K562 (cell line): Measurements from ENCODE around the gene TMEM164. TPM values are rescaled to one million over a fixed set of nuclear protein-coding genes. Genes with fewer than 3 reads are reported as not detected.

Source experiments
- ADNP ChIP-seq: fragments of 200-800 bp; sonication (Bioruptor generic); IDR thresholded peaks from 2 replicates; pipeline ENCODE4 v1.6.1; 2016; ENCODE audit warnings: missing genetic modification characterization, missing compliant biosample characterization
- BRF1 ChIP-seq: IDR thresholded peaks from 3 replicates; pipeline ENCODE4 v1.6.1; 2011; ENCODE audit warnings: borderline replicate concordance, mild to moderate bottlenecking; ENCODE audit not compliant: insufficient read length; ENCODE audit errors: extremely low read depth
- CBX5 ChIP-seq: IDR thresholded peaks from 2 replicates; pipeline ENCODE4 v1.6.1; 2014; ENCODE audit warnings: low read depth, borderline replicate concordance
- CCAR2 ChIP-seq: fragments of 200-400 bp; formaldehyde crosslinking; IDR thresholded peaks from 2 replicates; pipeline ENCODE4 v1.6.1; 2017; ENCODE audit warnings: mild to moderate bottlenecking, low read depth, low read length
- EP300 ChIP-seq: IDR thresholded peaks from 2 replicates; pipeline ENCODE4 v1.6.1; 2012; ENCODE audit warnings: low read length, improper control_type of control experiment
- HMG20A ChIP-seq: fragments of 450-650 bp; formaldehyde crosslinking; conservative IDR thresholded peaks from 2 replicates; pipeline ENCODE4 v1.4.0; 2020; ENCODE audit warnings: mild to moderate bottlenecking, mixed read lengths
- IFI16 ChIP-seq: fragments of 250-450 bp; sonication (Bioruptor Pico); IDR thresholded peaks from 2 replicates; pipeline ENCODE4 v2.1.2; 2022; ENCODE audit warnings: mild to moderate bottlenecking, inconsistent platforms
- JUND ChIP-seq, 2 experiments: IDR thresholded peaks; 2 replicates in 1 of 2; 3 replicates in 1 of 2; pipeline ENCODE4 v1.6.1; 2011; ENCODE audit warnings: borderline replicate concordance in 2 of 2, low read depth in 2 of 2, low read length in 2 of 2, improper control_type of control experiment in 1 of 2, missing biosample characterization in 1 of 2, missing genetic modification characterization in 1 of 2, missing genetic modification reagents in 1 of 2
- MCM5 ChIP-seq: fragments of 450-650 bp; IDR thresholded peaks from 2 replicates; pipeline ENCODE4 v1.6.1; 2016; ENCODE audit warnings: low read depth
- MTA3 ChIP-seq: fragments of 450-650 bp; formaldehyde crosslinking; IDR thresholded peaks from 2 replicates; pipeline ENCODE4 v1.6.1; 2017; ENCODE audit warnings: mild to moderate bottlenecking, borderline replicate concordance
- NR3C1 ChIP-seq: sonication (generic); formaldehyde crosslinking; IDR thresholded peaks from 2 replicates; pipeline ENCODE4 v1.8.1; 2022; ENCODE audit warnings: missing genetic modification reagents
- POLR2A ChIP-seq: fragments of 450-650 bp; conservative IDR thresholded peaks from 2 replicates; pipeline ENCODE4 v1.6.1; 2016
- RAD51 ChIP-seq: fragments of 450-650 bp; IDR thresholded peaks from 2 replicates; pipeline ENCODE4 v1.7.1; 2016; ENCODE audit warnings: low read depth, mild to moderate bottlenecking, borderline replicate concordance
- SIX5 ChIP-seq, 2 experiments: IDR thresholded peaks; 2 replicates each; pipeline ENCODE4 v1.6.1; 2011; ENCODE audit warnings: low read length in 2 of 2, borderline replicate concordance in 1 of 2, low read depth in 1 of 2, mild to moderate bottlenecking in 1 of 2, moderate library complexity in 1 of 2; ENCODE audit not compliant: insufficient read depth in 1 of 2
- SMARCA4 ChIP-seq: fragments of 450-650 bp; IDR thresholded peaks from 2 replicates; pipeline ENCODE4 v1.6.1; 2016
- SMARCE1 ChIP-seq: fragments of 450-650 bp; IDR thresholded peaks from 2 replicates; pipeline ENCODE4 v1.7.1; 2016; ENCODE audit warnings: mild to moderate bottlenecking
- SOX6 ChIP-seq: fragments of 450-650 bp; IDR thresholded peaks from 2 replicates; pipeline ENCODE4 v1.6.1; 2014; ENCODE audit warnings: mild to moderate bottlenecking
- ZNF316 ChIP-seq: fragments of 450-650 bp; IDR thresholded peaks from 2 replicates; pipeline ENCODE4 v1.6.1; 2016
- ZNF354B ChIP-seq: fragments of 250-450 bp; sonication (Bioruptor Pico); IDR thresholded peaks from 2 replicates; pipeline ENCODE4 v1.4.0; 2020
- ZNF41 ChIP-seq: fragments of 250-450 bp; sonication (Bioruptor Pico); conservative IDR thresholded peaks from 2 replicates; pipeline ENCODE4 v1.4.0; 2020; ENCODE audit warnings: mild to moderate bottlenecking
- ZNF764 ChIP-seq: fragments of 250-450 bp; sonication (Bioruptor Pico); IDR thresholded peaks from 2 replicates; pipeline ENCODE4 v1.4.0; 2020; ENCODE audit warnings: low read depth, mild to moderate bottlenecking, moderate library complexity
- polyA plus RNA-seq, 8 experiments: library from polyadenylated mRNA; depleted of rRNA in 4 of 8; stranded (reverse) in 5 of 8; unstranded in 3 of 8; fragments of >200 nt; fragmentation: Nextera tagmentation in 2 of 8; fragmentation: Illumina TruSeq in 1 of 8; extraction: Ambion mirVana in 2 of 8; extraction: Trizol in 1 of 8; gene quantifications; 2 replicates each; pipeline versions ENCODE4 v1.2.1 to v1.2.3, GENCODE V29; 2011 to 2014; ENCODE audit warnings: inconsistent platforms in 1 of 8, missing spikeins in 1 of 8
- total RNA-seq, 7 experiments: library from RNA; depleted of rRNA in 6 of 7; stranded (reverse); fragments of >200 nt in 6 of 7; fragmentation: Illumina TruSeq in 2 of 7; extraction: Trizol in 2 of 7; gene quantifications; 2 replicates each; pipeline versions ENCODE4 v1.2.1 to v1.2.3, GENCODE V29; 2011 to 2021; ENCODE audit warnings: low replicate concordance in 1 of 7
- TF ChIP-seq, protein P1 (sequence below), 2 experiments: fragments of 450-650 bp; conservative IDR thresholded peaks; 2 replicates each; pipeline ENCODE4 v1.6.1; 2017; ENCODE audit warnings: mild to moderate bottlenecking in 2 of 2, moderate library complexity in 2 of 2
- TF ChIP-seq, protein P2 (sequence below): fragments of 450-650 bp; IDR thresholded peaks from 2 replicates; pipeline ENCODE4 v1.6.1; 2016; ENCODE audit warnings: missing biosample characterization, missing genetic modification characterization
- TF ChIP-seq, protein P3 (sequence below): IDR thresholded peaks from 2 replicates; pipeline ENCODE4 v1.6.1; 2016; ENCODE audit warnings: missing genetic modification characterization, missing compliant biosample characterization
- TF ChIP-seq, protein P4 (sequence below): sonication (generic); formaldehyde crosslinking; IDR thresholded peaks from 2 replicates; pipeline ENCODE4 v1.8.1; 2023; ENCODE audit warnings: mild to moderate bottlenecking, missing genetic modification reagents

Gene TMEM164
- total and polyA plus RNA-seq, 9 of the 15 experiments (the other 6 are each of a cell fraction or from before 2014, with no cell fraction given), result 2.4 to 57.3 (median 23.1) TPM

DNA sequence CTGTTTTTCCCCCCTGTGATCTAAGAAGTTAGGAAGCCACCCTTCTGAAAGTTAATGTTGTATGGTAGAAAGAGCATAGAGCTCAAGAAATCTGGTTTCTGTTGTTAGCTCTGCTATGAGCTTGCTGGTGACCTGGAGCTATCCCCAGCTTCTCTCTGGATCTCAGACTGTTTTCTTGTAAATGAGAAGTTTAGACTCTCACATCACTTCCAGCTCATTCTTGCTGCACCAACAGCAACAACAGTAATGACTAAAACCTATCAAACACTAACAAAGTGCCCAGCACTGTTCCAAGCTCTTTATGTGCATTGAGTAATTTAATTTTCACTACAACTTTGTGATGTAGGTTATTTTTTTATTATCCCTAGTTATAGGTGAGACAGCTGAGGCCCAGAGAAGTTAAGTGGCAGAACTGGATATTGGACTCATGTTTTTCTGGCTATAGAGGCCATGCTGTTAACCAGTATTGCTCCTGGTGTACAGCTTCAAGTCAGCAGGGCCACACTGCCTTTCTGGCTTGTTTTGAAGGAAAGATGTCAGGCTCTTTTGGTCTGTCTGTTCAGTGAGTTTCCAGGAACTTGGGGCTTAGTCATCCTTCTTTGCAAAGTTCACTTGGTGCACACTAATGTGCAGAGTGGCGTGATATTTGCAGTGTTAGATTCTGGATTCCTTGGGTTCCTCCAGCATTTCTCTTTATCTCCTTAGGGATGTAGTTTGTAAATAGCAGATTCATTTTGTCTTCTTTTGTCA, 27.8 kb upstream of the TMEM164 start (continued):
- TF ChIP-seq, protein P1, sequence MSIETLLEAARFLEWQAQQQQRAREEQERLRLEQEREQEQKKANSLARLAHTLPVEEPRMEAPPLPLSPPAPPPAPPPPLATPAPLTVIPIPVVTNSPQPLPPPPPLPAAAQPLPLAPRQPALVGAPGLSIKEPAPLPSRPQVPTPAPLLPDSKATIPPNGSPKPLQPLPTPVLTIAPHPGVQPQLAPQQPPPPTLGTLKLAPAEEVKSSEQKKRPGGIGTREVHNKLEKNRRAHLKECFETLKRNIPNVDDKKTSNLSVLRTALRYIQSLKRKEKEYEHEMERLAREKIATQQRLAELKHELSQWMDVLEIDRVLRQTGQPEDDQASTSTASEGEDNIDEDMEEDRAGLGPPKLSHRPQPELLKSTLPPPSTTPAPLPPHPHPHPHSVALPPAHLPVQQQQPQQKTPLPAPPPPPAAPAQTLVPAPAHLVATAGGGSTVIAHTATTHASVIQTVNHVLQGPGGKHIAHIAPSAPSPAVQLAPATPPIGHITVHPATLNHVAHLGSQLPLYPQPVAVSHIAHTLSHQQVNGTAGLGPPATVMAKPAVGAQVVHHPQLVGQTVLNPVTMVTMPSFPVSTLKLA (conservative IDR thresholded peaks at IDR 0.05), result 0 out of 4 replicates have a peak, but pooled peaks of 1 of the 2 experiments have one; percentile 26
- TF ChIP-seq ADNP (tag), result no peak
- TF ChIP-seq JUND (IDR thresholded peaks at IDR 0.05; ENCODE audit: borderline replicate concordance, low read depth, low read length), result peak; percentile 90
- TF ChIP-seq JUND (tag; IDR thresholded peaks at IDR 0.05; ENCODE audit: borderline replicate concordance, low read depth, low read length), result peak; percentile 89; the same call in 1 of the 3 replicates
- TF ChIP-seq IFI16 (CRISPR knock-in tag), result no peak
- no peak for TF ChIP-seq SOX6
- TF ChIP-seq RAD51, result no peak
- TF ChIP-seq NR3C1 (CRISPR knock-in tag), result no peak
- TF ChIP-seq POLR2A, result no peak
- no peak for TF ChIP-seq HMG20A (CRISPR knock-in tag)
- no peak for TF ChIP-seq CCAR2
- TF ChIP-seq, protein P2, sequence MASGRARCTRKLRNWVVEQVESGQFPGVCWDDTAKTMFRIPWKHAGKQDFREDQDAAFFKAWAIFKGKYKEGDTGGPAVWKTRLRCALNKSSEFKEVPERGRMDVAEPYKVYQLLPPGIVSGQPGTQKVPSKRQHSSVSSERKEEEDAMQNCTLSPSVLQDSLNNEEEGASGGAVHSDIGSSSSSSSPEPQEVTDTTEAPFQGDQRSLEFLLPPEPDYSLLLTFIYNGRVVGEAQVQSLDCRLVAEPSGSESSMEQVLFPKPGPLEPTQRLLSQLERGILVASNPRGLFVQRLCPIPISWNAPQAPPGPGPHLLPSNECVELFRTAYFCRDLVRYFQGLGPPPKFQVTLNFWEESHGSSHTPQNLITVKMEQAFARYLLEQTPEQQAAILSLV, result no peak
- TF ChIP-seq ZNF764 (CRISPR knock-in tag), result no peak
- TF ChIP-seq, protein P3, sequence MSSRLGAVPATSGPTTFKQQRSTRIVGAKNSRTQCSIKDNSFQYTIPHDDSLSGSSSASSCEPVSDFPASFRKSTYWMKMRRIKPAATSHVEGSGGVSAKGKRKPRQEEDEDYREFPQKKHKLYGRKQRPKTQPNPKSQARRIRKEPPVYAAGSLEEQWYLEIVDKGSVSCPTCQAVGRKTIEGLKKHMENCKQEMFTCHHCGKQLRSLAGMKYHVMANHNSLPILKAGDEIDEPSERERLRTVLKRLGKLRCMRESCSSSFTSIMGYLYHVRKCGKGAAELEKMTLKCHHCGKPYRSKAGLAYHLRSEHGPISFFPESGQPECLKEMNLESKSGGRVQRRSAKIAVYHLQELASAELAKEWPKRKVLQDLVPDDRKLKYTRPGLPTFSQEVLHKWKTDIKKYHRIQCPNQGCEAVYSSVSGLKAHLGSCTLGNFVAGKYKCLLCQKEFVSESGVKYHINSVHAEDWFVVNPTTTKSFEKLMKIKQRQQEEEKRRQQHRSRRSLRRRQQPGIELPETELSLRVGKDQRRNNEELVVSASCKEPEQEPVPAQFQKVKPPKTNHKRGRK (tag), result no peak
- no peak for TF ChIP-seq BRF1
- TF ChIP-seq MTA3, result 0 out of 2 replicates have a peak, but pooled peaks have one; percentile 31
- TF ChIP-seq SMARCE1, result peak; percentile 62
- TF ChIP-seq, protein P4, sequence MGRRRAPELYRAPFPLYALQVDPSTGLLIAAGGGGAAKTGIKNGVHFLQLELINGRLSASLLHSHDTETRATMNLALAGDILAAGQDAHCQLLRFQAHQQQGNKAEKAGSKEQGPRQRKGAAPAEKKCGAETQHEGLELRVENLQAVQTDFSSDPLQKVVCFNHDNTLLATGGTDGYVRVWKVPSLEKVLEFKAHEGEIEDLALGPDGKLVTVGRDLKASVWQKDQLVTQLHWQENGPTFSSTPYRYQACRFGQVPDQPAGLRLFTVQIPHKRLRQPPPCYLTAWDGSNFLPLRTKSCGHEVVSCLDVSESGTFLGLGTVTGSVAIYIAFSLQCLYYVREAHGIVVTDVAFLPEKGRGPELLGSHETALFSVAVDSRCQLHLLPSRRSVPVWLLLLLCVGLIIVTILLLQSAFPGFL, result no peak
- no peak for TF ChIP-seq SIX5 (IDR thresholded peaks at IDR 0.05; ENCODE audit: borderline replicate concordance in 1 of 2, insufficient read depth in 1 of 2, low read depth in 1 of 2, low read length in 2 of 2)
- no peak for TF ChIP-seq ZNF41
- TF ChIP-seq SMARCA4, result peak; percentile 71
- 0 out of 2 replicates have a peak, but pooled peaks have one; percentile 22 for TF ChIP-seq ZNF316
- peak; percentile 43; the same call in 1 of the 2 replicates for TF ChIP-seq EP300
- no peak for TF ChIP-seq MCM5
- no peak for TF ChIP-seq CBX5
- TF ChIP-seq ZNF354B (CRISPR knock-in tag), result no peak
